GM12878 (cell line): ENCODE measurements around the gene ADAMTS16.

Source experiments
- EED ChIP-seq: sonication (generic); IDR thresholded peaks from 2 replicates; pipeline ENCODE4 v1.6.1; 2016; ENCODE audit warnings: antibody characterized with exemption, low read depth
- EGR1 ChIP-seq, 2 experiments: IDR thresholded peaks; 1 replicate in 1 of 2; 2 replicates in 1 of 2; pipeline ENCODE4 v1.6.1; 2011 to 2012; ENCODE audit warnings: low read depth in 2 of 2, low read length in 2 of 2, borderline replicate concordance in 1 of 2, mild to moderate bottlenecking in 1 of 2, moderate library complexity in 1 of 2
- POLR2A ChIP-seq: IDR thresholded peaks from 2 replicates; pipeline ENCODE4 v1.6.1; 2011; ENCODE audit warnings: low read depth, mild to moderate bottlenecking, low read length
- POLR2AphosphoS2 ChIP-seq: IDR thresholded peaks from 2 replicates; pipeline ENCODE4 v1.6.1; 2011; ENCODE audit warnings: low read depth, mild to moderate bottlenecking, low read length, improper control_type of control experiment, moderate library complexity
- RCOR1 ChIP-seq: conservative IDR thresholded peaks from 2 replicates; pipeline ENCODE4 v1.6.1; 2012; ENCODE audit warnings: low read depth, low read length, improper control_type of control experiment
- STAT1 ChIP-seq: fragments of 450-650 bp; conservative IDR thresholded peaks from 2 replicates; pipeline ENCODE4 v1.6.1; 2014; ENCODE audit warnings: antibody characterized with exemption, mild to moderate bottlenecking
- TARDBP ChIP-seq: IDR thresholded peaks from 2 replicates; pipeline ENCODE4 v1.6.1; 2016; ENCODE audit warnings: borderline replicate concordance
- YY1 ChIP-seq: IDR thresholded peaks from 2 replicates; pipeline ENCODE4 v1.6.1; 2011; ENCODE audit warnings: low read depth, mild to moderate bottlenecking, low read length
- ZSCAN29 ChIP-seq: fragments of 450-650 bp; IDR thresholded peaks from 2 replicates; pipeline ENCODE4 v1.6.1; 2017; ENCODE audit warnings: mild to moderate bottlenecking, moderate library complexity
- TF ChIP-seq, protein P1 (sequence below), 3 experiments: IDR thresholded peaks in 2 of 3; conservative IDR thresholded peaks in 1 of 3; 2 replicates each; pipeline ENCODE4 v1.5.1; 2011; ENCODE audit warnings: low read depth in 3 of 3, low read length in 3 of 3, mild to moderate bottlenecking in 3 of 3, control low read depth in 2 of 3, moderate library complexity in 2 of 3, inconsistent platforms in 1 of 3, mixed read lengths in 1 of 3; ENCODE audit not compliant: control insufficient read depth in 2 of 3, insufficient read depth in 1 of 3; ENCODE audit errors: extremely low read depth in 1 of 3

DNA sequence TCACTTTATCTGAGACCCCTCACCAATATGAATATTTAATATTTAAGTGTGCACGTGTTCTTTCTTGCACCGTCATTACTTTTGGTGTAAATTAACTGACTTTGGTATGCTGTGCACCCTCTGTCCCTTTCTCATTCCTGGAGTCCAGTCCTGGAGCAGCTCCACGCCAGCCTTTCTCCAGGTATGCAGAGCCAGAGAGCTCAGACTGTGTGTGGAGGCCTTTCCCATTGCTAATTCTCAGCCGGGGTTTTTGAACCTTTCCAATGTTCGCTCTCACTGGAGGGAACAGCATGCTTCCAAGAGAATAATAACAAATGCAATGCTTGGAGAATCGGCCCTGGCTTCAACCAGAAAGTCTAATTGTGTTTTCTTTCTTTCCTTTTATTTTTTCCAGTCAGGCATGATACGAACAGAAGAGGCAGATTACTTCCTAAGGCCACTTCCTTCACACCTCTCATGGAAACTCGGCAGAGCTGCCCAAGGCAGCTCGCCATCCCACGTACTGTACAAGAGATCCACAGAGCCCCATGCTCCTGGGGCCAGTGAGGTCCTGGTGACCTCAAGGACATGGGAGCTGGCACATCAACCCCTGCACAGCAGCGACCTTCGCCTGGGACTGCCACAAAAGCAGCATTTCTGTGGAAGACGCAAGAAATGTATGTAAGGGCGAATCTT lies 41.7 kb downstream of the ADAMTS16 start:
- TF ChIP-seq YY1 = no peak
- TF ChIP-seq POLR2AphosphoS2 = no peak
- TF ChIP-seq, protein P1, sequence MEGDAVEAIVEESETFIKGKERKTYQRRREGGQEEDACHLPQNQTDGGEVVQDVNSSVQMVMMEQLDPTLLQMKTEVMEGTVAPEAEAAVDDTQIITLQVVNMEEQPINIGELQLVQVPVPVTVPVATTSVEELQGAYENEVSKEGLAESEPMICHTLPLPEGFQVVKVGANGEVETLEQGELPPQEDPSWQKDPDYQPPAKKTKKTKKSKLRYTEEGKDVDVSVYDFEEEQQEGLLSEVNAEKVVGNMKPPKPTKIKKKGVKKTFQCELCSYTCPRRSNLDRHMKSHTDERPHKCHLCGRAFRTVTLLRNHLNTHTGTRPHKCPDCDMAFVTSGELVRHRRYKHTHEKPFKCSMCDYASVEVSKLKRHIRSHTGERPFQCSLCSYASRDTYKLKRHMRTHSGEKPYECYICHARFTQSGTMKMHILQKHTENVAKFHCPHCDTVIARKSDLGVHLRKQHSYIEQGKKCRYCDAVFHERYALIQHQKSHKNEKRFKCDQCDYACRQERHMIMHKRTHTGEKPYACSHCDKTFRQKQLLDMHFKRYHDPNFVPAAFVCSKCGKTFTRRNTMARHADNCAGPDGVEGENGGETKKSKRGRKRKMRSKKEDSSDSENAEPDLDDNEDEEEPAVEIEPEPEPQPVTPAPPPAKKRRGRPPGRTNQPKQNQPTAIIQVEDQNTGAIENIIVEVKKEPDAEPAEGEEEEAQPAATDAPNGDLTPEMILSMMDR (IDR thresholded peaks at IDR 0.05 in 2 of 3, conservative IDR thresholded peaks at IDR 0.05 in 1 of 3; ENCODE audit: control insufficient read depth in 2 of 3, extremely low read depth in 1 of 3, insufficient read depth in 1 of 3, low read depth in 3 of 3, low read length in 3 of 3) = no peak
- TF ChIP-seq POLR2A = no peak
- TF ChIP-seq EED = no peak
- TF ChIP-seq EGR1 (IDR thresholded peaks at IDR 0.05; ENCODE audit: borderline replicate concordance in 1 of 2, low read depth in 2 of 2, low read length in 2 of 2) = no peak
- no peak for TF ChIP-seq STAT1
- no peak for TF ChIP-seq ZSCAN29
- no peak for TF ChIP-seq RCOR1
- no peak for TF ChIP-seq TARDBP
